ENCODE data around the gene PEX14.

DNA sequence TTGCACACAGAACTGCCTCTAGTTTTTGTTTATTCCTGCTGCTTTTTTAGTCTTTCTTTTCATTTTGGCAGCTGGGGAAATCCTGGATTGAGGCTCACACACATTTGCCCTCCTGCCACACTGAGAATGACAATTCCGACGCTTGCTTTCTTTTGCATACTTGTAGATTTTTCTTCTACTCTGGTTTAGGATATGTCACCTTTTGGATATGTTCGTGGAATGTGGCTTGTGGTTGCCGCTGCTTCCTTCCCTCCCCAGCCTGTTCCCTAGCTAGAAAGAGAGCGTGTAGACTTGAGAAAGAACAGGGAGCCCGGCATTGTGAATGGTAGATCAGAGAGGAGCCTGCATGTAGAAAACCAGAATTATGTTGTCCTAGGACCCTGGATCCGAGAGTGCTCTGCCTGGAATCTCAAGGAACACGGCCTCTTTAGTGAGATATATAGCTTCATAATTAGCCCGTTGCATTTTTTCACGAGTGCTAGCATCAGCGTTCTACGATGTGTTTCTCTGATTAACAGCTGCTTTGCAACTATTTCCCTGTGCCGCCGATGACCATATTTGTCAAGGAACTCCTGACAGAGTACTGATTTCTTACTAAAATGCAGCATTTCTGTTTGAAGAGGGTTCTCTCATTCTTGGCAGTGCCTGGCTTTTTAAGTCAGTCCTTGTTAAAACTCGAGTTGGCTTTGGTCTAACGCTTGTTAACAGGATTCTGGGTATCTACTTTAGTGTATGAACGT is 56.2 kb downstream of the PEX14 start:
- TF ChIP-seq, protein P1, sequence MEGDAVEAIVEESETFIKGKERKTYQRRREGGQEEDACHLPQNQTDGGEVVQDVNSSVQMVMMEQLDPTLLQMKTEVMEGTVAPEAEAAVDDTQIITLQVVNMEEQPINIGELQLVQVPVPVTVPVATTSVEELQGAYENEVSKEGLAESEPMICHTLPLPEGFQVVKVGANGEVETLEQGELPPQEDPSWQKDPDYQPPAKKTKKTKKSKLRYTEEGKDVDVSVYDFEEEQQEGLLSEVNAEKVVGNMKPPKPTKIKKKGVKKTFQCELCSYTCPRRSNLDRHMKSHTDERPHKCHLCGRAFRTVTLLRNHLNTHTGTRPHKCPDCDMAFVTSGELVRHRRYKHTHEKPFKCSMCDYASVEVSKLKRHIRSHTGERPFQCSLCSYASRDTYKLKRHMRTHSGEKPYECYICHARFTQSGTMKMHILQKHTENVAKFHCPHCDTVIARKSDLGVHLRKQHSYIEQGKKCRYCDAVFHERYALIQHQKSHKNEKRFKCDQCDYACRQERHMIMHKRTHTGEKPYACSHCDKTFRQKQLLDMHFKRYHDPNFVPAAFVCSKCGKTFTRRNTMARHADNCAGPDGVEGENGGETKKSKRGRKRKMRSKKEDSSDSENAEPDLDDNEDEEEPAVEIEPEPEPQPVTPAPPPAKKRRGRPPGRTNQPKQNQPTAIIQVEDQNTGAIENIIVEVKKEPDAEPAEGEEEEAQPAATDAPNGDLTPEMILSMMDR (IDR thresholded peaks at IDR 0.05; ENCODE audit: low read length) = no peak
- TF ChIP-seq EZH2 (IDR thresholded peaks at IDR 0.05; ENCODE audit: borderline replicate concordance, low read length) = no peak
